Breast epithelium (tissue), 3 donors: ENCODE data around the gene TRMT44.

Experiments
- CTCF ChIP-seq, 3 donors: fragments of 450-650 bp; IDR thresholded peaks; one replicate each; pipeline ENCODE4 v1.5.1; 2016 to 2017; ENCODE audit warnings: antibody characterized with exemption in 3 of 3, mild to moderate bottlenecking in 3 of 3, moderate library complexity in 3 of 3
- POLR2A ChIP-seq: fragments of 450-650 bp; IDR thresholded peaks from one replicate; pipeline ENCODE4 v1.6.1; 2016; ENCODE audit warnings: antibody characterized with exemption, mild to moderate bottlenecking, moderate library complexity
- POLR2AphosphoS5 ChIP-seq, 3 donors: sonication (generic); formaldehyde crosslinking; IDR thresholded peaks; one replicate each; pipeline ENCODE4 v1.6.1; 2017; ENCODE audit warnings: antibody characterized with exemption in 3 of 3

GRCh38 chr4:8473920-8474590, 33.5 kb downstream of the TRMT44 start:
- TF ChIP-seq CTCF (IDR thresholded peaks at IDR 0.05) (no peak), POLR2A (no peak), POLR2AphosphoS5 (IDR thresholded peaks at IDR 0.05) (no peak)
